ENCODE measurements around the gene FIGLA. TPM values are rescaled to one million over a fixed set of nuclear protein-coding genes. Genes with fewer than 3 reads are reported as not detected.

Gene FIGLA
- total and polyA plus RNA-seq, 2 donors (not counting 1 experiment from before 2014, with no cell fraction given) = not detected

- Mint-ChIP-seq H3K27me3 (peaks cover 42% of the 10 kb centered on the region), H3K9me3 (ENCODE audit: insufficient read depth) (no peaks in the 10 kb centered on the region), H3K27ac (no peak overlapping the region), H3K4me3 (no peak overlapping the region), H3K4me1 (no peaks in the 10 kb centered on the region)
- H3K9me3 ChIP-seq (ENCODE audit: control extremely low read depth in 1 of 3, control insufficient read depth in 2 of 3, insufficient read depth in 1 of 3, low read length in 2 of 3) = peaks cover 0 to 11% (median 0%) of the 10 kb centered on the region in 3 donors
- H3K9ac ChIP-seq (ENCODE audit: low read length) = no peak overlapping the region
- TF ChIP-seq, protein P1, sequence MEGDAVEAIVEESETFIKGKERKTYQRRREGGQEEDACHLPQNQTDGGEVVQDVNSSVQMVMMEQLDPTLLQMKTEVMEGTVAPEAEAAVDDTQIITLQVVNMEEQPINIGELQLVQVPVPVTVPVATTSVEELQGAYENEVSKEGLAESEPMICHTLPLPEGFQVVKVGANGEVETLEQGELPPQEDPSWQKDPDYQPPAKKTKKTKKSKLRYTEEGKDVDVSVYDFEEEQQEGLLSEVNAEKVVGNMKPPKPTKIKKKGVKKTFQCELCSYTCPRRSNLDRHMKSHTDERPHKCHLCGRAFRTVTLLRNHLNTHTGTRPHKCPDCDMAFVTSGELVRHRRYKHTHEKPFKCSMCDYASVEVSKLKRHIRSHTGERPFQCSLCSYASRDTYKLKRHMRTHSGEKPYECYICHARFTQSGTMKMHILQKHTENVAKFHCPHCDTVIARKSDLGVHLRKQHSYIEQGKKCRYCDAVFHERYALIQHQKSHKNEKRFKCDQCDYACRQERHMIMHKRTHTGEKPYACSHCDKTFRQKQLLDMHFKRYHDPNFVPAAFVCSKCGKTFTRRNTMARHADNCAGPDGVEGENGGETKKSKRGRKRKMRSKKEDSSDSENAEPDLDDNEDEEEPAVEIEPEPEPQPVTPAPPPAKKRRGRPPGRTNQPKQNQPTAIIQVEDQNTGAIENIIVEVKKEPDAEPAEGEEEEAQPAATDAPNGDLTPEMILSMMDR (IDR thresholded peaks at IDR 0.05) = no peak
- no peak for TF ChIP-seq EZH2 (IDR thresholded peaks at IDR 0.05; ENCODE audit: borderline replicate concordance, insufficient read depth, low read depth, low read length, poor library complexity, severe bottlenecking)
- H3K27ac ChIP-seq (ENCODE audit: low read length in 2 of 2) = no peak overlapping the region
- H4K20me1 ChIP-seq (ENCODE audit: control insufficient read depth, insufficient read depth, low read length, poor library complexity, severe bottlenecking) = no peaks in the 10 kb centered on the region
- H3K79me2 ChIP-seq (ENCODE audit: control insufficient read depth, insufficient read depth, low read length) = no peaks in the 10 kb centered on the region
- intact Hi-C loops (cut with micrococcal nuclease) = no loop called here
- ChIA-PET CTCF (interaction anchor here (1.3 kb wide), 1 partner anchor 9 kb away, joined by 6 read pairs; no protein-coding TSS in a partner anchor), POLR2A (no interaction called here)
- no peak overlapping the region for H2AFZ ChIP-seq (ENCODE audit: insufficient read depth, low read depth, low read length, poor library complexity, severe bottlenecking)
- no peaks in the 10 kb centered on the region for H3K36me3 ChIP-seq (replicated peaks in 1 of 2; ENCODE audit: control extremely low read depth in 1 of 2, control insufficient read depth in 1 of 2, extremely low read depth in 1 of 2, insufficient read depth in 2 of 2, low read length in 1 of 2)
- WGBS (ENCODE audit: insufficient coverage) = 57% methylated on average over 1 of the region's 2 CpGs
- peaks cover 0 to 29% (median 1%) of the 10 kb centered on the region in 4 experiments for H3K27me3 ChIP-seq (replicated peaks in 1 of 4; ENCODE audit: control extremely low read depth in 1 of 4, control insufficient read depth in 3 of 4, insufficient read depth in 4 of 4, low read length in 3 of 4)
- DNase-seq = no peak
- H3K4me1 ChIP-seq (ENCODE audit: control insufficient read depth in 2 of 2, insufficient read depth in 2 of 2, low read length in 2 of 2) = no peaks in the 10 kb centered on the region
- no peak for ATAC-seq (ENCODE audit: low read depth)
- no peak overlapping the region for H3K4me3 ChIP-seq (ENCODE audit: control extremely low read depth in 1 of 5, extremely low read depth in 1 of 5, insufficient read depth in 1 of 5, low read depth in 2 of 5, low read length in 4 of 5)
- H3K4me2 ChIP-seq (replicated peaks; ENCODE audit: low read depth, low read length, poor library complexity, severe bottlenecking) = no peak overlapping the region
Measured at GRCh38 chr2:70797506-70797905, 7.1 kb upstream of the FIGLA start.

DNA sequence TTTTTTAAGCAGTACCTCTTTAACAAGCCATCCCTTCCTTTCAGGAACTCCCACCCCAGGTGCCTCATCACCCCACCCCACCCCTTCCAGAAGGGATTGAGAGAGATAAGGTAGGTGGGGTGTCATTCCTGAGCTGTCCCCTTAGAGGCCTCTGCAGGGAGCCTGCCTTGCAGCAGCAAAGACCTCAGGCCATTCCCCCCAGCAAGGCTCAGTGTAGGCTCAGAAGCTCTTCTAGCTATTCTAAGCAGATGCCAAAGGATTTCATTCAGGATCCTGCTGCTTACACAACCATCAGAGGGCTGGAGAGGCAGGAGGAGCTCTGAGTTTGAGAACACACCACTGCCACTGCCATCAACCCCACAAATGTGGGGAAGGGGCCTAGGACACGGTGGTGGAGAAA lies 5.8 kb upstream of the FIGLA start:
- Histone ChIP-seq H3K9me3 (ENCODE audit: control extremely low read depth in 1 of 3, control insufficient read depth in 2 of 3, insufficient read depth in 1 of 3, low read length in 2 of 3) (peaks cover 0 to 11% (median 0%) of the 10 kb centered on the region in 3 donors), H3K79me2 (ENCODE audit: control insufficient read depth, insufficient read depth, low read length) (no peaks in the 10 kb centered on the region), H3K4me1 (ENCODE audit: control insufficient read depth in 2 of 2, insufficient read depth in 2 of 2, low read length in 2 of 2) (no peaks in the 10 kb centered on the region), H3K4me2 (replicated peaks; ENCODE audit: low read depth, low read length, poor library complexity, severe bottlenecking) (no peak overlapping the region), H3K9ac (ENCODE audit: low read length) (no peak overlapping the region), H2AFZ (ENCODE audit: insufficient read depth, low read depth, low read length, poor library complexity, severe bottlenecking) (no peak overlapping the region), H3K36me3 (replicated peaks in 1 of 2; ENCODE audit: control extremely low read depth in 1 of 2, control insufficient read depth in 1 of 2, extremely low read depth in 1 of 2, insufficient read depth in 2 of 2, low read length in 1 of 2) (no peaks in the 10 kb centered on the region), H3K27ac (ENCODE audit: low read length in 2 of 2) (no peak overlapping the region), H3K4me3 (ENCODE audit: control extremely low read depth in 1 of 5, extremely low read depth in 1 of 5, insufficient read depth in 1 of 5, low read depth in 2 of 5, low read length in 4 of 5) (no peak overlapping the region), H4K20me1 (ENCODE audit: control insufficient read depth, insufficient read depth, low read length, poor library complexity, severe bottlenecking) (no peaks in the 10 kb centered on the region), H3K27me3 (replicated peaks in 1 of 4; ENCODE audit: control extremely low read depth in 1 of 4, control insufficient read depth in 3 of 4, insufficient read depth in 4 of 4, low read length in 3 of 4) (peaks cover 0 to 33% (median 6%) of the 10 kb centered on the region in 4 experiments)
- DNase-seq (no peak), ATAC-seq (ENCODE audit: low read depth) (no peak)
- 80% methylated on average over 1 of the region's 1 CpG for WGBS (ENCODE audit: insufficient coverage)
- H3K9me3 Mint-ChIP-seq (ENCODE audit: insufficient read depth) = no peaks in the 10 kb centered on the region
- ChIA-PET POLR2A (interaction anchor here (0.6 kb wide), 1 partner anchor 10 kb away, joined by 4 read pairs; no protein-coding TSS in a partner anchor), CTCF (interaction anchor here (1.3 kb wide), 1 partner anchor 8 kb away, joined by 6 read pairs; no protein-coding TSS in a partner anchor)
- no peak overlapping the region for H3K4me3 Mint-ChIP-seq
- no peaks in the 10 kb centered on the region for H3K4me1 Mint-ChIP-seq
- TF ChIP-seq, protein P1 (IDR thresholded peaks at IDR 0.05) = no peak
- TF ChIP-seq EZH2 (IDR thresholded peaks at IDR 0.05; ENCODE audit: borderline replicate concordance, insufficient read depth, low read depth, low read length, poor library complexity, severe bottlenecking) = no peak
- peaks cover 52% of the 10 kb centered on the region for H3K27me3 Mint-ChIP-seq
- intact Hi-C loops (cut with micrococcal nuclease) = no loop called here
- H3K27ac Mint-ChIP-seq = no peak overlapping the region

Data from B cell (primary cell).